T-helper 17 cell (primary cell): Measurements from ENCODE around the gene AQP2. TPM values are rescaled to one million over a fixed set of nuclear protein-coding genes. Genes with fewer than 3 reads are reported as not detected.
A peak's percentile ranks its signal among the peaks of the same experiment; 100 is the strongest.
"Not testable (repeated sequence)": the region's sequence is repeated elsewhere in the genome, so short reads cannot be mapped to it uniquely, and the experiment has no call there.

Source experiments
- ATAC-seq: fragments of 150-1000 bp; cut with Tn5 transposase; 2 replicates; pipeline ENCODE4 v1.10.0; 2021; ENCODE audit warnings: mild to moderate bottlenecking, moderate library complexity
- DNase-seq, 3 donors: peaks; one replicate each; pipeline versions ENCODE4 v3.0.0 to v3.0.0-alpha.2; 2020 to 2021
- H3K9me3 ChIP-seq: one replicate; pipeline ENCODE4 v1.7.0; 2013; ENCODE audit warnings: low read length, mild to moderate bottlenecking; ENCODE audit not compliant: control insufficient read depth, poor library complexity, severe bottlenecking
- H3K27ac Mint-ChIP-seq: one replicate; pipeline ENCODE4 v1.8.0; 2022; ENCODE audit warnings: mild to moderate bottlenecking, moderate library complexity, mixed read lengths
- H3K27me3 Mint-ChIP-seq: one replicate; pipeline ENCODE4 v1.8.0; 2022; ENCODE audit warnings: mixed read lengths
- H3K36me3 Mint-ChIP-seq: one replicate; pipeline ENCODE4 v1.8.0; 2022; ENCODE audit warnings: low read depth, mixed read lengths
- H3K4me1 Mint-ChIP-seq: one replicate; pipeline ENCODE4 v1.8.0; 2022; ENCODE audit warnings: mild to moderate bottlenecking, mixed read lengths
- H3K4me3 Mint-ChIP-seq: one replicate; pipeline ENCODE4 v1.8.0; 2022; ENCODE audit warnings: mild to moderate bottlenecking, moderate library complexity, mixed read lengths
- total RNA-seq, 4 donors: library from RNA in 2 of 4; stranded (reverse) in 2 of 4; gene quantifications; one replicate each; pipeline ENCODE4 v1.2.3 and lab custom pipeline; 2022 to 2026

Gene AQP2
- total RNA-seq, 2 donors from 2014 or later, result not detected

- Mint-ChIP-seq H3K27me3 (no peaks in the 10 kb centered on the region), H3K27ac (peak overlapping the region; percentile 61), H3K4me1 (no peaks in the 10 kb centered on the region), H3K4me3 (no peak overlapping the region), H3K36me3 (no peaks in the 10 kb centered on the region)
- H3K9me3 ChIP-seq, result no peaks in the 10 kb centered on the region
- ATAC-seq, result no peak
- no peak for DNase-seq
These were observed 24.8 kb downstream of the AQP2 start for GRCh38 chr12:49975318-49975761.

GRCh38 chr12:49976557-49976956 lies 26.0 kb downstream of the AQP2 start:
- no peak for ATAC-seq
- no peaks in the 10 kb centered on the region for H3K36me3 Mint-ChIP-seq

GRCh38 chr12:49978125-49978524 lies 27.6 kb downstream of the AQP2 start:
- peak overlapping the region; percentile 41 for H3K27ac Mint-ChIP-seq
- H3K27me3 Mint-ChIP-seq, result no peaks in the 10 kb centered on the region
- H3K9me3 ChIP-seq, result no peaks in the 10 kb centered on the region
- ATAC-seq, result no peak
- peaks cover 4% of the 10 kb centered on the region for H3K4me1 Mint-ChIP-seq
- no peaks in the 10 kb centered on the region for H3K36me3 Mint-ChIP-seq
- no peak overlapping the region for H3K4me3 Mint-ChIP-seq
- no peak for DNase-seq

More at GRCh38 chr12:49976557-49976956, 26.0 kb downstream of the AQP2 start:
- peaks cover 4% of the 10 kb centered on the region for H3K4me1 Mint-ChIP-seq
- no peak overlapping the region for H3K27ac Mint-ChIP-seq
- DNase-seq, result no peak
- H3K9me3 ChIP-seq, result no peaks in the 10 kb centered on the region
- H3K4me3 Mint-ChIP-seq, result no peak overlapping the region
- H3K27me3 Mint-ChIP-seq, result no peaks in the 10 kb centered on the region

- ATAC-seq, result no peak
- Mint-ChIP-seq H3K27ac (peak overlapping the region; percentile 41), H3K36me3 (no peaks in the 10 kb centered on the region), H3K4me3 (no peak overlapping the region), H3K27me3 (no peaks in the 10 kb centered on the region), H3K4me1 (peaks cover 4% of the 10 kb centered on the region)
- no peaks in the 10 kb centered on the region for H3K9me3 ChIP-seq
- DNase-seq, result no peak
These were observed 28.6 kb downstream of the AQP2 start for GRCh38 chr12:49979016-49979586.

GRCh38 chr12:49979791-49980190 lies 29.3 kb downstream of the AQP2 start:
- Mint-ChIP-seq H3K4me1 (peaks cover 4% of the 10 kb centered on the region), H3K27me3 (no peaks in the 10 kb centered on the region), H3K27ac (peak overlapping the region; percentile 41), H3K36me3 (no peaks in the 10 kb centered on the region), H3K4me3 (no peak overlapping the region)
- H3K9me3 ChIP-seq, result no peaks in the 10 kb centered on the region
- DNase-seq (no peak), ATAC-seq (no peak)

GRCh38 chr12:49980501-49981349 lies 30.2 kb downstream of the AQP2 start:
- ATAC-seq, result no peak
- H3K9me3 ChIP-seq, result no peaks in the 10 kb centered on the region
- Mint-ChIP-seq H3K4me1 (peaks cover 4% of the 10 kb centered on the region), H3K36me3 (no peaks in the 10 kb centered on the region), H3K27me3 (no peaks in the 10 kb centered on the region), H3K4me3 (no peak overlapping the region), H3K27ac (peak overlapping the region; percentile 74)
- DNase-seq, result no peak

GRCh38 chr12:49982246-49983087 lies 31.9 kb downstream of the AQP2 start:
- no peak overlapping the region for H3K27ac Mint-ChIP-seq

GRCh38 chr12:49983892-49984291 lies 33.4 kb downstream of the AQP2 start:
- DNase-seq (no peak), ATAC-seq (no peak)
- Mint-ChIP-seq H3K27me3 (no peaks in the 10 kb centered on the region), H3K4me1 (peaks cover 4% of the 10 kb centered on the region), H3K36me3 (no peaks in the 10 kb centered on the region), H3K4me3 (no peak overlapping the region), H3K27ac (no peak overlapping the region)
- no peaks in the 10 kb centered on the region for H3K9me3 ChIP-seq

More at GRCh38 chr12:49982246-49983087, 31.9 kb downstream of the AQP2 start:
- no peaks in the 10 kb centered on the region for H3K36me3 Mint-ChIP-seq
- ATAC-seq (no peak), DNase-seq (no peak)
- H3K4me1 Mint-ChIP-seq, result peaks cover 4% of the 10 kb centered on the region
- H3K4me3 Mint-ChIP-seq, result no peak overlapping the region
- H3K9me3 ChIP-seq, result no peaks in the 10 kb centered on the region
- H3K27me3 Mint-ChIP-seq, result no peaks in the 10 kb centered on the region

GRCh38 chr12:49984476-49985359 lies 34.2 kb downstream of the AQP2 start:
- Mint-ChIP-seq H3K36me3 (no peaks in the 10 kb centered on the region), H3K27ac (no peak overlapping the region), H3K27me3 (no peaks in the 10 kb centered on the region), H3K4me1 (peaks cover 4% of the 10 kb centered on the region), H3K4me3 (no peak overlapping the region)
- ATAC-seq (no peak), DNase-seq (no peak)
- no peaks in the 10 kb centered on the region for H3K9me3 ChIP-seq

- H3K4me1 Mint-ChIP-seq, result no peaks in the 10 kb centered on the region
- ATAC-seq (no peak), DNase-seq (no peak)
- H3K27me3 Mint-ChIP-seq, result no peaks in the 10 kb centered on the region
- H3K9me3 ChIP-seq, result no peaks in the 10 kb centered on the region
- H3K27ac Mint-ChIP-seq, result no peak overlapping the region
- H3K4me3 Mint-ChIP-seq, result no peak overlapping the region
- no peaks in the 10 kb centered on the region for H3K36me3 Mint-ChIP-seq
These were observed 35.4 kb downstream of the AQP2 start for GRCh38 chr12:49985981-49986380.

- not testable (repeated sequence) for H3K27me3 Mint-ChIP-seq, H3K9me3 ChIP-seq, DNase-seq, H3K4me3 Mint-ChIP-seq, H3K4me1 Mint-ChIP-seq, H3K27ac Mint-ChIP-seq, ATAC-seq, H3K36me3 Mint-ChIP-seq
These were observed 35.9 kb downstream of the AQP2 start for GRCh38 chr12:49986476-49986875.

GRCh38 chr12:49987625-49988303 lies 37.2 kb downstream of the AQP2 start:
- DNase-seq (no peak), ATAC-seq (no peak)
- no peak overlapping the region for H3K27ac Mint-ChIP-seq
- H3K36me3 Mint-ChIP-seq, result peaks cover under 1% of the 10 kb centered on the region
- H3K9me3 ChIP-seq, result no peaks in the 10 kb centered on the region
- no peak overlapping the region for H3K4me3 Mint-ChIP-seq
- H3K27me3 Mint-ChIP-seq, result no peaks in the 10 kb centered on the region
- H3K4me1 Mint-ChIP-seq, result no peaks in the 10 kb centered on the region
